K562 (cell line): ENCODE results near the gene SYT3. TPM values are rescaled to one million over a fixed set of nuclear protein-coding genes. Genes with fewer than 3 reads are reported as not detected.

ENCODE experiments used
- ARID1B ChIP-seq: fragments of 450-650 bp; IDR thresholded peaks from 2 replicates; pipeline ENCODE4 v1.6.1; 2016; ENCODE audit warnings: antibody characterized with exemption, mild to moderate bottlenecking, inconsistent platforms
- ARNT ChIP-seq, 2 experiments: fragments of 450-650 bp; IDR thresholded peaks; 2 replicates each; pipeline ENCODE4 v1.6.1; 2016; ENCODE audit warnings: mild to moderate bottlenecking in 1 of 2
- BCOR ChIP-seq: fragments of 450-650 bp; IDR thresholded peaks from 2 replicates; pipeline ENCODE4 v1.6.1; 2016
- CBX5 ChIP-seq: IDR thresholded peaks from 2 replicates; pipeline ENCODE4 v1.6.1; 2014; ENCODE audit warnings: low read depth, borderline replicate concordance
- CSDE1 ChIP-seq, 2 experiments: fragments of 450-650 bp; IDR thresholded peaks; 2 replicates each; pipeline ENCODE4 v1.6.1; 2016; ENCODE audit warnings: mild to moderate bottlenecking in 1 of 2
- HMG20A ChIP-seq: fragments of 450-650 bp; formaldehyde crosslinking; conservative IDR thresholded peaks from 2 replicates; pipeline ENCODE4 v1.4.0; 2020; ENCODE audit warnings: mild to moderate bottlenecking, mixed read lengths
- MBD1 ChIP-seq: fragments of 250-450 bp; sonication (Bioruptor Pico); IDR thresholded peaks from 2 replicates; pipeline ENCODE4 v1.8.0; 2022; ENCODE audit warnings: inconsistent platforms
- MECOM ChIP-seq: fragments of 250-450 bp; sonication (Bioruptor Pico); IDR thresholded peaks from 2 replicates; pipeline ENCODE4 v1.8.0; 2022; ENCODE audit warnings: inconsistent platforms
- NFE2L1 ChIP-seq: fragments of 450-650 bp; IDR thresholded peaks from 2 replicates; pipeline ENCODE4 v1.6.1; 2016; ENCODE audit warnings: missing genetic modification characterization, low read depth, mild to moderate bottlenecking, missing compliant biosample characterization, moderate library complexity, borderline replicate concordance
- PRDM10 ChIP-seq: fragments of 450-650 bp; IDR thresholded peaks from 2 replicates; pipeline ENCODE4 v1.6.1; 2018; ENCODE audit not compliant: partially characterized antibody
- SMARCE1 ChIP-seq: fragments of 450-650 bp; IDR thresholded peaks from 2 replicates; pipeline ENCODE4 v1.7.1; 2016; ENCODE audit warnings: mild to moderate bottlenecking
- TAF15 ChIP-seq: fragments of 200-400 bp; formaldehyde crosslinking; IDR thresholded peaks from 2 replicates; pipeline ENCODE4 v1.6.1; 2017; ENCODE audit warnings: mild to moderate bottlenecking, low read depth, low read length, moderate library complexity
- ZC3H4 ChIP-seq: sonication (generic); formaldehyde crosslinking; IDR thresholded peaks from 2 replicates; pipeline ENCODE4 v1.9.0; 2021; ENCODE audit warnings: missing genetic modification reagents, borderline replicate concordance
- ZNF239 ChIP-seq: fragments of 250-450 bp; sonication (Bioruptor Pico); IDR thresholded peaks from 2 replicates; pipeline ENCODE4 v1.4.0; 2020; ENCODE audit warnings: mild to moderate bottlenecking
- ZNF24 ChIP-seq: fragments of 450-650 bp; IDR thresholded peaks from 2 replicates; pipeline ENCODE4 v1.6.1; 2016
- ZNF785 ChIP-seq: fragments of 250-450 bp; sonication (Bioruptor Pico); IDR thresholded peaks from 2 replicates; pipeline ENCODE4 v1.4.0; 2020; ENCODE audit warnings: mild to moderate bottlenecking
- polyA plus RNA-seq, 8 experiments: library from polyadenylated mRNA; depleted of rRNA in 4 of 8; stranded (reverse) in 5 of 8; unstranded in 3 of 8; fragments of >200 nt; fragmentation: Nextera tagmentation in 2 of 8; fragmentation: Illumina TruSeq in 1 of 8; extraction: Ambion mirVana in 2 of 8; extraction: Trizol in 1 of 8; gene quantifications; 2 replicates each; pipeline versions ENCODE4 v1.2.1 to v1.2.3, GENCODE V29; 2011 to 2014; ENCODE audit warnings: inconsistent platforms in 1 of 8, missing spikeins in 1 of 8
- total RNA-seq, 7 experiments: library from RNA; depleted of rRNA in 6 of 7; stranded (reverse); fragments of >200 nt in 6 of 7; fragmentation: Illumina TruSeq in 2 of 7; extraction: Trizol in 2 of 7; gene quantifications; 2 replicates each; pipeline versions ENCODE4 v1.2.1 to v1.2.3, GENCODE V29; 2011 to 2021; ENCODE audit warnings: low replicate concordance in 1 of 7
- TF ChIP-seq, protein P1 (sequence below): fragments of 450-650 bp; IDR thresholded peaks from 2 replicates; pipeline ENCODE4 v1.6.1; 2018; ENCODE audit warnings: mild to moderate bottlenecking, low read depth; ENCODE audit not compliant: partially characterized antibody
- TF ChIP-seq, protein P2 (sequence below): sonication (generic); formaldehyde crosslinking; IDR thresholded peaks from 2 replicates; pipeline ENCODE4 v1.8.0; 2023; ENCODE audit warnings: missing genetic modification reagents, mild to moderate bottlenecking, borderline replicate concordance

The SYT3 gene
- total and polyA plus RNA-seq, 9 of the 15 experiments (the other 6 are each of a cell fraction or from before 2014, with no cell fraction given) = 0.36 to 2.0 (median 0.54) TPM; not detected in 2

DNA sequence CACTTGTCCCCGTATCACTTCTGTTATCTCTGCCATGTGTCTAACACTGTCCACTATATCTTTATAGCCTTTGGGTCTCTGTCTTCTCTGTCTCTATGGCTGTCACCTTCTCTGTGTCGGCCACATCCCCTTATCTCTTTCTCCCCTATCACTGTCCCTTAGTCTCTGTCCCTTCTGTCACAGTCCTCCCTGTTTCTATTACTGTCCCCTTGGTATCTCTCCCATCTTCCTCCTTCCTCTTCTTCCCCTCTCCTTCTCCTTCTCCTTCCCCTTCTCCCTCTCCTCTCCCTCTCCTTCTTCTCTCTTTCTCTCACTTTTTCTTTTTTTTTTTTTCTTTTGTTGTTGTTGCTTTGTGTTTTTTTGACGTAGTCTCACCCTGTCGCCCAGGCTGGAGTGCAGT lies 36.7 kb downstream of the SYT3 start (continued):
- TF ChIP-seq MBD1 (CRISPR knock-in tag) (no peak), CBX5 (no peak), ARID1B (peak; percentile 82), SMARCE1 (peak; percentile 82), PRDM10 (peak; percentile 17), TAF15 (no peak), ZC3H4 (CRISPR knock-in tag) (no peak), HMG20A (no peak), BCOR (peak; percentile 64; the same call in 1 of the 2 replicates), ZNF239 (CRISPR knock-in tag) (no peak), ARNT (IDR thresholded peaks at IDR 0.05) (peak in 1 of 2 experiments; percentile 55; a peak in 2 of 4 replicates), NFE2L1 (tag) (no peak), CSDE1 (IDR thresholded peaks at IDR 0.05) (peak in 1 of 2 experiments; percentile 60; a peak in 1 of 4 replicates), ZNF785 (CRISPR knock-in tag) (no peak), ZNF24 (no peak), MECOM (CRISPR knock-in tag) (peak; percentile 93)
- TF ChIP-seq, protein P1, sequence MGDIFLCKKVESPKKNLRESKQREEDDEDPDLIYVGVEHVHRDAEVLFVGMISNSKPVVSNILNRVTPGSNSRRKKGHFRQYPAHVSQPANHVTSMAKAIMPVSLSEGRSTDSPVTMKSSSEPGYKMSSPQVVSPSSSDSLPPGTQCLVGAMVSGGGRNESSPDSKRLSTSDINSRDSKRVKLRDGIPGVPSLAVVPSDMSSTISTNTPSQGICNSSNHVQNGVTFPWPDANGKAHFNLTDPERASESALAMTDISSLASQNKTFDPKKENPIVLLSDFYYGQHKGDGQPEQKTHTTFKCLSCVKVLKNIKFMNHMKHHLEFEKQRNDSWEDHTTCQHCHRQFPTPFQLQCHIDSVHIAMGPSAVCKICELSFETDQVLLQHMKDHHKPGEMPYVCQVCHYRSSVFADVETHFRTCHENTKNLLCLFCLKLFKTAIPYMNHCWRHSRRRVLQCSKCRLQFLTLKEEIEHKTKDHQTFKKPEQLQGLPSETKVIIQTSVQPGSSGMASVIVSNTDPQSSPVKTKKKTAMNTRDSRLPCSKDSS = peak; percentile 13
- TF ChIP-seq, protein P2, sequence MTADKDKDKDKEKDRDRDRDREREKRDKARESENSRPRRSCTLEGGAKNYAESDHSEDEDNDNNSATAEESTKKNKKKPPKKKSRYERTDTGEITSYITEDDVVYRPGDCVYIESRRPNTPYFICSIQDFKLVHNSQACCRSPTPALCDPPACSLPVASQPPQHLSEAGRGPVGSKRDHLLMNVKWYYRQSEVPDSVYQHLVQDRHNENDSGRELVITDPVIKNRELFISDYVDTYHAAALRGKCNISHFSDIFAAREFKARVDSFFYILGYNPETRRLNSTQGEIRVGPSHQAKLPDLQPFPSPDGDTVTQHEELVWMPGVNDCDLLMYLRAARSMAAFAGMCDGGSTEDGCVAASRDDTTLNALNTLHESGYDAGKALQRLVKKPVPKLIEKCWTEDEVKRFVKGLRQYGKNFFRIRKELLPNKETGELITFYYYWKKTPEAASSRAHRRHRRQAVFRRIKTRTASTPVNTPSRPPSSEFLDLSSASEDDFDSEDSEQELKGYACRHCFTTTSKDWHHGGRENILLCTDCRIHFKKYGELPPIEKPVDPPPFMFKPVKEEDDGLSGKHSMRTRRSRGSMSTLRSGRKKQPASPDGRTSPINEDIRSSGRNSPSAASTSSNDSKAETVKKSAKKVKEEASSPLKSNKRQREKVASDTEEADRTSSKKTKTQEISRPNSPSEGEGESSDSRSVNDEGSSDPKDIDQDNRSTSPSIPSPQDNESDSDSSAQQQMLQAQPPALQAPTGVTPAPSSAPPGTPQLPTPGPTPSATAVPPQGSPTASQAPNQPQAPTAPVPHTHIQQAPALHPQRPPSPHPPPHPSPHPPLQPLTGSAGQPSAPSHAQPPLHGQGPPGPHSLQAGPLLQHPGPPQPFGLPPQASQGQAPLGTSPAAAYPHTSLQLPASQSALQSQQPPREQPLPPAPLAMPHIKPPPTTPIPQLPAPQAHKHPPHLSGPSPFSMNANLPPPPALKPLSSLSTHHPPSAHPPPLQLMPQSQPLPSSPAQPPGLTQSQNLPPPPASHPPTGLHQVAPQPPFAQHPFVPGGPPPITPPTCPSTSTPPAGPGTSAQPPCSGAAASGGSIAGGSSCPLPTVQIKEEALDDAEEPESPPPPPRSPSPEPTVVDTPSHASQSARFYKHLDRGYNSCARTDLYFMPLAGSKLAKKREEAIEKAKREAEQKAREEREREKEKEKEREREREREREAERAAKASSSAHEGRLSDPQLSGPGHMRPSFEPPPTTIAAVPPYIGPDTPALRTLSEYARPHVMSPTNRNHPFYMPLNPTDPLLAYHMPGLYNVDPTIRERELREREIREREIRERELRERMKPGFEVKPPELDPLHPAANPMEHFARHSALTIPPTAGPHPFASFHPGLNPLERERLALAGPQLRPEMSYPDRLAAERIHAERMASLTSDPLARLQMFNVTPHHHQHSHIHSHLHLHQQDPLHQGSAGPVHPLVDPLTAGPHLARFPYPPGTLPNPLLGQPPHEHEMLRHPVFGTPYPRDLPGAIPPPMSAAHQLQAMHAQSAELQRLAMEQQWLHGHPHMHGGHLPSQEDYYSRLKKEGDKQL (CRISPR knock-in tag) = no peak
